Endometrium (tissue), 2 donors: Measurements from ENCODE around the gene PHLPP2.
"Not testable (repeated sequence)": the region's sequence is repeated elsewhere in the genome, so short reads cannot be mapped to it uniquely, and the experiment has no call there.

ENCODE experiments used
- FAIRE-seq: peaks from 2 replicates; lab custom pipeline; 2012; peaks lifted over from hg19 to GRCh38; lab: Jason Lieb, UNC
- donor health status: control.
- donor health status: control.

PHLPP2 gene

DNA sequence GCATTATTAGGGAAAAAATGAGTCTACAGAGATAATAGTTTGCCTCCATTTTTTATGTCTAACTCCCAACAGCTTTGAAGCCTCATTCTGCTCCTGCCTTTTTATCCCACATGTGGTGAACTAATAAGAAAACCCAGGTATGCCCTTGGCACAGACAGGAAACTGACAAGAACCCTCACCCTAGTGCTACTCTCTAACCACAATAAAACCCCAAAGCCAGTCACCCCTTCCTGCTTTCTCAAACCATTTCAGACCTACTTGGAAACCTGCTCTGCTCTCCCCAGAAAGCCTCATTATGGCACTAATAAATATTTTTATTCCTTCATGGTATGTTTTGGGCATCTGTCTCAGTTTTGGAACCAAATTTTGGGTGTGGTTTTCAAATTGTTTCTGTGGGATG is 102.4 kb downstream of the PHLPP2 start:
- FAIRE-seq: no peak

- FAIRE-seq: no peak
Observed at GRCh38 chr16:71618429-71618828, 106.1 kb downstream of the PHLPP2 start.

- not testable (repeated sequence) for FAIRE-seq
Observed at GRCh38 chr16:71614956-71615355, 109.5 kb downstream of the PHLPP2 start.

- no peak for FAIRE-seq
Observed at GRCh38 chr16:71610936-71611871, 113.3 kb downstream of the PHLPP2 start.

DNA sequence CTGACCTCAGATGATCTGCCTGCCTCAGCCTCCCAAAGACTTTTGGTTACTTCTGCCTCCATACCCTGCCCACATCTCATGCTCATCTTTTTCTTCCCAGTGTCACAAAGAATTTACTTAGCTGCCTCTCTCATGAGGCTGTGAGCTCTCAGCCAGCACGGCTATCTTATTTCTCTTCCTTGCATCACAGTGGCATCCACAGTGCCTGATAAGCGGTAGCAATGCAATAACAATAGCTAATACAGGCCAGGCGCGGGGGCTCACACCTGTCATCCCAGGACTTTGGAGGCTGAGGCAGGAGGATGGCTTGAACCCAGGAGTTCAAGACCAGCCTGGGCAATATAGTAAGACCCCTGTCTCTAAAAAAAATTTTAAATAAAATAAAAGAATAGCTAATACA is 114.1 kb downstream of the PHLPP2 start:
- FAIRE-seq: no peak

GRCh38 chr16:71609066-71609465 is 115.4 kb downstream of the PHLPP2 start:
- FAIRE-seq: no peak

- FAIRE-seq: no peak
Observed at GRCh38 chr16:71600822-71601221, 123.7 kb downstream of the PHLPP2 start.

DNA sequence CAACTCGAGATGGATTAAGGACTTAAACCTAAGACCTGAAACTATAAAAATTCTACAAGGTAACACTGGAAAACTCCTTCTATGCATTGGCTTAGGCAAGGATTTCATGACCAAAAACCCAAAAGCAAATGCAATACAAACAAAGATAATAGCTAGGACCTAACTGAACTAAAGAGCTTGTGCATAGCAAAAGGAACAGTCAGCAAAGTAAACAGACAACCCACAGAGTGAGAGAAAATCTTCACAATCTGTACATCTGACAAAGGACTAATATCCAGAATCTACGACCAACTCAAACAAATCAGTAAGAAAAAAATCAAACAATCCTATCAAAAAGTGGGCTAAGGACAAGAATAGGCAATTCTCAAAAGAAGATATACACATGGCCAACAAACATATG is 126.1 kb downstream of the PHLPP2 start:
- not testable (repeated sequence) for FAIRE-seq

DNA sequence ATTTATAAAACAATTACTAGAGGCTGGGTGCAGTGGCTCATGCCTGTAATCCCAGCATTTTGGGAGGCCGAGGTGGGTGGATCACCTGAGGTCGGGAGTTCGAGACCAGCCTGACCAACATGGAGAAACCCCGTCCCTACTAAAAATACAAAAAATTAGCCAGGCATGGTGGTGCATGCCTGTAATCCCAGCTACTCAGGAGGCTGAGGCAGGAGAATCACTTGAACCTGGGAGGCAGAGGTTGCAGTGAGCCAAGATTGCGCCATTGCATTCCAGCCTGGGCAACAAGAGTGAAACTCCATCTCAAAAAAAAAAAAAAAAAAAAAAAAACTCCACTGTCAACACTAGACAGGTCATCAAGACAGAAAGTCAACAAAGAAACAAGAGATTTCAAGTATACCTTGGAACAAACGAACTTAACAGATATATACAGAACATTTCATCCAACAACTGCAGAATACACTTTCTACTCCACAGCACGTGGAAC is 129.1 kb downstream of the PHLPP2 start:
- not testable (repeated sequence) for FAIRE-seq
